ENCODE results near the gene AOPEP. TPM values are rescaled to one million over a fixed set of nuclear protein-coding genes. Genes with fewer than 3 reads are reported as not detected.

AOPEP gene, protein sequence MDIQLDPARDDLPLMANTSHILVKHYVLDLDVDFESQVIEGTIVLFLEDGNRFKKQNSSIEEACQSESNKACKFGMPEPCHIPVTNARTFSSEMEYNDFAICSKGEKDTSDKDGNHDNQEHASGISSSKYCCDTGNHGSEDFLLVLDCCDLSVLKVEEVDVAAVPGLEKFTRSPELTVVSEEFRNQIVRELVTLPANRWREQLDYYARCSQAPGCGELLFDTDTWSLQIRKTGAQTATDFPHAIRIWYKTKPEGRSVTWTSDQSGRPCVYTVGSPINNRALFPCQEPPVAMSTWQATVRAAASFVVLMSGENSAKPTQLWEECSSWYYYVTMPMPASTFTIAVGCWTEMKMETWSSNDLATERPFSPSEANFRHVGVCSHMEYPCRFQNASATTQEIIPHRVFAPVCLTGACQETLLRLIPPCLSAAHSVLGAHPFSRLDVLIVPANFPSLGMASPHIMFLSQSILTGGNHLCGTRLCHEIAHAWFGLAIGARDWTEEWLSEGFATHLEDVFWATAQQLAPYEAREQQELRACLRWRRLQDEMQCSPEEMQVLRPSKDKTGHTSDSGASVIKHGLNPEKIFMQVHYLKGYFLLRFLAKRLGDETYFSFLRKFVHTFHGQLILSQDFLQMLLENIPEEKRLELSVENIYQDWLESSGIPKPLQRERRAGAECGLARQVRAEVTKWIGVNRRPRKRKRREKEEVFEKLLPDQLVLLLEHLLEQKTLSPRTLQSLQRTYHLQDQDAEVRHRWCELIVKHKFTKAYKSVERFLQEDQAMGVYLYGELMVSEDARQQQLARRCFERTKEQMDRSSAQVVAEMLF
- 33.1 and 55.5 TPM in 2 replicates for total RNA-seq (2014; rRNA removed; shearing (Covaris generic); ENCODE audit: low replicate concordance)

DNA sequence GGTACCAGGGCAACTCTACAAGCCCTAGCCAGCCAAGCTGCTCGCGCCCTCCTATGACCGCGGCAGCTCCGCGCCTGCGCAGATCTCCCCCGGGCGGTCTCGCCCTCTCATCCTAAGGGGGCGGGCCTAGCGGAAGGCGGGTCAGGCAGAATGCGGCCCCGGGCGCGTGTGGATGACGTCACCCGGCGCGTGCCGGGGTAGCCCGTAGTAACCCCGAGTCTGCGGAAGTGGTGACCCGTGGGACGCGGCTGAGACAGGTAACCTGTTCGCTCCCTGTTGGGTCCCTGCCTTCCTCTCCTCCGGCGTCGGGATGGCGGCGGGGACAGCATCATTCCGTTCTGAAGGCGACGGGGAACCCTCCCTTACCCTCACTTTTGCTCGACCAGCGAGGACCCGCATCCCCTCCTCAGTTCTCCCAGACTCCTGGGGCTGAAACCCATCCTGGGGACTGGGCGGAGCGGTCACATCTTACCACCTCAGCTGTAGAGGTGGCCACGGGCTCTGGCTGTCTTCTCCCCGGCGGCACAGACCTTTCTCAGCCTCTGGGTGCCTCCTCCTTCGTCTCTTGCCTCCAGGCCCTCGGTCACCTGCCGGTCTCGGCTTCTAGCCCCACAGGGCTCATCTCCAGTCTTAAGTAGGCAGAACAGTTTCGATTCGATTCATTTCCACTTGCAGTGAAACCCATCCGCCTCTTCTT lies at the start of gene AOPEP:
Gene AOPEP (plus strand): TSS at position 205 of the 697 bp plus-strand sequence. CDS start 33,085 bp downstream, outside the sequence.
- in situ Hi-C loops (cut with HindIII; ENCODE audit: low pct_unique_long_range_greater_than_20kb, low sequenced_read_pairs), result no loop called here
- DNase-seq (ENCODE audit: low read depth), result peak; percentile 94

DNA sequence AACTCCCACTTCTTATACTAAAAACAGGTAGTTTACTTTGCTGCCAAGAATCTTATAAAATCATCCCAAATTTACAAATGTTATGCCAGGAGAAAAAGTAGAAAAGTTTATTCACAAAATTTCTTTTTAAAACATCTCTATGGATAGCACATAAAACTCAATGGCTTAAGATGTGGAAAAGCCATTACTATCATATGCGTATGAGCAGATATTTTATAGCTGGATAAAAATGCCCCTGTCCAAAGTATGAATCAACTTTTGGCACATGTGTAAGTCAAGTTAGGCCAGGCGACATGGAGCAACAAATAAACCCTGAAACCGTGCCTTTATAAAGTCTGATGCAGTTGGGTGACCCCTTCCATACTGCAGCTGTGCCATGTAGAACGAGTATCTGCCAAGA lies 48.6 kb upstream of the AOPEP start:
- DNase-seq (ENCODE audit: low read depth), result no peak
- in situ Hi-C loops (cut with HindIII; ENCODE audit: low pct_unique_long_range_greater_than_20kb, low sequenced_read_pairs), result no loop called here

DNA sequence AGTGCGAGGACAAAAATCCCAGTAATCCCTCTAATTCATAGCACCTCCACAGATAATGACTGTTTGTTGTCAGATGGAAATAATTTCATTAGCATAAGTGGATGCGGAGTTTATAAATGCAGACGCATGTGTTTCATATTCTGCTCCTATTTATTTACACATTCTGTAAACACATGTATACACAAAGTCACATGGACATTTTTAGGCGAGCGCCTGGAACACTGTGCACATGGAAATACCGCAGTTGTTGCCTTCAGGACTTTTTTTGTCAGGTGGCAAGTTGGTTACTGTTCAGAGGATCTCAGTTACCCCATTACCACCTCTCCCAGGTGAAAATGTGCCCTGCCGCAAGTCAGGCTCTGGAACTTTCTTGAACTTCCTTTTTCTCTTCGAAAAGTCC lies 46.9 kb upstream of the AOPEP start:
- DNase-seq (ENCODE audit: low read depth), result no peak
- in situ Hi-C loops (cut with HindIII; ENCODE audit: low pct_unique_long_range_greater_than_20kb, low sequenced_read_pairs), result no loop called here

DNA sequence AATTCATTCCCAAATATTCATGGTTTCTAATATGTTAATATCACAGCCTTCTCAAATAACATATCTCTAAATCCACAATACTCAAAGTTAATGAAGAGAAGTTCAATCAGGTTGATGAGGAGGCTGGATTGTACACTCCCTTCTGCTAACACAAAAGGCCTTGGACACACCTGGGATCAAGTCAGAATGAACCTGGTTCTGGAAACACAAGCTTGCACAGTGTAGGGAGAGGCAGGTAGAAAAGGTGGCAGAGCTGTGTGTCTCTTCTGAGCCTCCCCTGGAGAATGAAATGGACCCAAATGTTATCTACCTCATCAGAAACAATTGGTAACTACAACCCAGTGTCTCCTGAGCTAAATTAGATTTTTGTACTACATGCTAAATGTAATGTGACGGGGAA lies 46.5 kb upstream of the AOPEP start:
- in situ Hi-C loops (cut with HindIII; ENCODE audit: low pct_unique_long_range_greater_than_20kb, low sequenced_read_pairs), result no loop called here
- DNase-seq (ENCODE audit: low read depth), result no peak

DNA sequence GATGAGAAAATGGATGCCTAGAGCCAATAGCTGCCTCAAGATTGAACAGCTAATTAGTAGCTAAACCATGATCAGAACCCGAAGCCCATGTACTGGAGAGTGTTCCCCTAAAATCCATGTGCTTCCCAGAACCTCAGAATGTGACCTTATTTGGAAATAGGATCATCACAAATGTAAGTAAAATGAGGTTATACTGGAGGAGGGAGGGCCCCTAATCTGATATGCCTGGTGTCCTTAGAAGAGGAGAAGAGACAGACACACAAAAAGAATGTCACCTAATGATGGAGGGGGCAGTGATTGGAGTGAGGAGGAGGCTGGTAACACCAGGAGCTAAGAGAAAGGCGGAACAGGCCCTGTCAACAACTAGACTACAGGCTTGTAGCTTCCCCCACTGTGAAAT lies 45.9 kb upstream of the AOPEP start:
- in situ Hi-C loops (cut with HindIII; ENCODE audit: low pct_unique_long_range_greater_than_20kb, low sequenced_read_pairs), result no loop called here

DNA sequence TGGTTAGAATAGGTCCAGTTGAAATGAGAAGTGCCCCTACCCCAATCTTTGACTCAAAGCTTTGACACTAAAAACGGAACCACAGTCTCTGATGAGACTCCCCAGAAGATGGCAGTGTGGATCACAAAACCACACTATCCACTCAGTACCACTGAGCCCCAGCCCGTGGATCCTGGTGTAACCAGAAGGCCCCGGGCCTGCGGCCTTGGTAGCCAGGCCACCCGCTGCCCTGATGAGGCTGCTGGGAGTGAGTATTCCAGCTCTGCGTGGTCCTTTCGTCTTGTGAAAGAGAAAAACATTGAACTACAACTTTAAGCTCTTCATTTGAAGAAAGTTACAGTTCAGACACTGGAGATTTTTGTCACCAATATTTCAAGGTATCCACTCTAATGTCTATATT lies 45.0 kb upstream of the AOPEP start:
- no peak for DNase-seq (ENCODE audit: low read depth)
- in situ Hi-C loops (cut with HindIII; ENCODE audit: low pct_unique_long_range_greater_than_20kb, low sequenced_read_pairs), result no loop called here

More for the DNA sequence above, 45.9 kb upstream of the AOPEP start:
- DNase-seq (ENCODE audit: low read depth), result no peak

DNA sequence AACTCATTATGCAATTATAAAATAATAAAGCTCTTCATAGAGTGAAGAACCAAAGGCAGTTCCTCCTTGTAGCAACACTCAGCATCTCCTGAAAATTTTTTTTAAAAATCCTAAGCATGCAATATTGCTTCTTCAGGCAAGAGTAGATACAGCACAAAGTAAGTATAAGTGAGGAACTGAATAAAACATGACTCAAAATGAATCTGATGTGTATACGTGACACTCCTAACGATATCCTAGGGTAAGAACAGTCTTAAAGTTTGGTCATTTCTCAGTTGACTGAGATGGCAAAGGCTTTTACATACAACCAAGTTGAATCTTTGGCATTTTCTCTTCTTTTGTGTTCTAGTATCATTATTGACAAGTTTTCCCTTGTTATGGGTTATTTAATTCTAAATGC lies 41.1 kb upstream of the AOPEP start:
- DNase-seq (ENCODE audit: low read depth), result no peak
- in situ Hi-C loops (cut with HindIII; ENCODE audit: low pct_unique_long_range_greater_than_20kb, low sequenced_read_pairs), result no loop called here

DNA sequence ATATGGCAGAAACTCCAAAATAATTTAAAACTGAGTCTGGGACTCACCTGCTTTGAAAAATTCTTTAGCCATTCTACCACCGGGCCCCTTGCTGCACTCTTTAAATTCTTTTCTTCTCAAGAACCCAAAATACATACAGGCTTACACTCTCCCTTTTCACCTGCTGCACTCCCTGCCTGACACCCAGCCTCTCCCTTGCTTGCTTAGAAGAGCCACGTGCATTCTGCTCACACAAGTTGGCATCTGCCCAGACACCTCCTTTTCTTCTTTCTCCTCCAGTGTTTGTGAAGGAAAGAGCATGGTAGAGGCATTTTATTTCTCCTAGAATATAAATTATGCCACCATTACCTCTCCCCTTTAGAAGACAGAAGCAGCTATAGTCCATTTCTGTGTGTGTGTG lies 39.0 kb upstream of the AOPEP start:
- in situ Hi-C loops (cut with HindIII; ENCODE audit: low pct_unique_long_range_greater_than_20kb, low sequenced_read_pairs), result no loop called here
- DNase-seq (ENCODE audit: low read depth), result no peak

DNA sequence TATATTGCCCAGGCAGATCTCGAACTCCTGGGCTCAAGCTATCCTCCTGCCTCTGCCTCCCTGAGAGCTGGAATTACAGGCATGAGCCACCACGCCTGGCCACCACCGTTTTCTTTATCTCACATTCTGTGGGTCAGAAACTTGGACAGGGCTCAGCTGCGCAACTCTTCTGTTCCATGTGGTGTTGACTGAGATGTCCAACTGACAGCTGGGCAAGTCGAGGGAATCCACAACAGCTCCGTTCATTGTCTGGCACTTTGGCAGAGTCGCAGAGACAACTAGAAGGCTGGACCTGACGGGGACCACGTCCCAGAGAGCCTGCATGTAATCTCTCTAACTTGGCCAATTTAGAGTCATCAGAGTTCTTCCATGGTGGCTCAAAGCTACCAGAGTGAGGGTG lies 36.2 kb upstream of the AOPEP start:
- DNase-seq (ENCODE audit: low read depth), result no peak

DNA sequence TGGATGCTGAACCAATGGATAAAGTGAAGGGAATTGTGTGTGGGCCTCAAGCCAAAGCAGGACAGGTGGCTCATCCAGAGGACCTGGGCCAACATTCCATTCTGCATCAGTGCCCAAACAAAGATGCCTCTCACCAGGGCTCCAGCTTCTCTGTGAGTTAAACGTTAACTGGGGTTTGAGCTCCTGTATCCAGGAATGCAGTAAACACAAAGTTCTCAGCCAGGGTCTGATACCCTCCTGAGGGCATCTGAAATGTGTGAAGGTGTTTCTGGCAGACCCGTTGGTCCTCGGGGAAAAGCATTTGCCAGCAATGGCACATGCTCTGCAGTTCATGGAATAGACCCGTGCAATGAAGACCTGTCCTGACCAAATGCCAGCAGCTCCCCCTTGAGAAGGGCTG lies 33.9 kb upstream of the AOPEP start:
- peak; percentile 94 for DNase-seq (ENCODE audit: low read depth)
- in situ Hi-C loops (cut with HindIII; ENCODE audit: low pct_unique_long_range_greater_than_20kb, low sequenced_read_pairs), result no loop called here

More for the DNA sequence above, 36.2 kb upstream of the AOPEP start:
- in situ Hi-C loops (cut with HindIII; ENCODE audit: low pct_unique_long_range_greater_than_20kb, low sequenced_read_pairs), result no loop called here

DNA sequence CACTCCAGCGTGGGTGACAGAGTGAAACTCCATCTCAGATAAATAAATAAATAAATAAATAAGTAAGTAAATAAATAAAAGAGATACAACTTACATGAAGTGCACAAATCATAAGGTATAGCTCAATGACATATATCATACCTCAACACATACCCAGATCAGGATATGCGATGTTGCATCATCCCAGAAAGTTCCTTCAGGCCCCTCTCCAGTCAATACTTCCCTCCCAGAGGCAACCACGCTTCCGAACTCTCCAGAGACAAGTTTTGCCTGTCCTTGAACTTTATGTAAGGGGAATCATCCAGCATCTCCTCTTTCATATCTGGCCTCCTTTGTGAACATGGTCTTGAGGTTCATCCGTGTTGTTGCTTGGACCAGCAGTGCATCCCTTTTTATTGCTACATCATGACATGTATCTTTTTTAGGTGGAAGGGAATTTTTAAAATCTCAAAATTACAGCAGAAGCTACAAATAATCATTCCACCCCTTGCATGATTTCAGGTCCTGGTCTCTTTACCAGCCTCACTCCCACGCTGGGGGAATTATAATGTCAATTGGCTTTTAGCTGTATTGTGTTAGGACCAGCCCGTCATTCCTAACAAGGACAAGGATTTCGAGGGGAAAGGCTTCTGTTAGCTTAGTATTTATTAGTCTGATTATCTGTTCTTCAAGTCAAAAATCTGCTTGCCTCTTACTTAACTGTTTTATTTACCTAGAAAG lies 32.9 kb upstream of the AOPEP start:
- in situ Hi-C loops (cut with HindIII; ENCODE audit: low pct_unique_long_range_greater_than_20kb, low sequenced_read_pairs), result no loop called here
- DNase-seq (ENCODE audit: low read depth), result no peak

DNA sequence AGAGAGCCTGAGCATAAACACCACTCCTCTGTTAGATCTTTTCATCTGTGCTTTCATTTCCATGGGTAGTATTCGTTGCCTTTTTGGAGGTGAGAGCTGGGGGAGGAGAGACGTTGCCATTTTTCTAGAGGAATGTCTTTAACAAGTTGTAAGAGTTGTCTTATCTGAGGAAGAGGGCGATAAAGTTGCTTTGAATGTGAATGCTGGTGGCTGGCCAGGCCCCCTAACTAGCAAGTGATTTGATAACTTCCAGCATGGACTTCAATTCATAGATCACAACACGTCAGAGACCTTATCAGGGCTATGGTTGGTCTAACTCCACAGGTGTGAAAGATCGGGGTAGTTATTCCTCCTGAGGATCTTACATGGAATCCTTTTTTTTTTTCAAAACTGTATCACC lies 30.0 kb upstream of the AOPEP start:
- in situ Hi-C loops (cut with HindIII; ENCODE audit: low pct_unique_long_range_greater_than_20kb, low sequenced_read_pairs), result no loop called here
- DNase-seq (ENCODE audit: low read depth), result no peak

DNA sequence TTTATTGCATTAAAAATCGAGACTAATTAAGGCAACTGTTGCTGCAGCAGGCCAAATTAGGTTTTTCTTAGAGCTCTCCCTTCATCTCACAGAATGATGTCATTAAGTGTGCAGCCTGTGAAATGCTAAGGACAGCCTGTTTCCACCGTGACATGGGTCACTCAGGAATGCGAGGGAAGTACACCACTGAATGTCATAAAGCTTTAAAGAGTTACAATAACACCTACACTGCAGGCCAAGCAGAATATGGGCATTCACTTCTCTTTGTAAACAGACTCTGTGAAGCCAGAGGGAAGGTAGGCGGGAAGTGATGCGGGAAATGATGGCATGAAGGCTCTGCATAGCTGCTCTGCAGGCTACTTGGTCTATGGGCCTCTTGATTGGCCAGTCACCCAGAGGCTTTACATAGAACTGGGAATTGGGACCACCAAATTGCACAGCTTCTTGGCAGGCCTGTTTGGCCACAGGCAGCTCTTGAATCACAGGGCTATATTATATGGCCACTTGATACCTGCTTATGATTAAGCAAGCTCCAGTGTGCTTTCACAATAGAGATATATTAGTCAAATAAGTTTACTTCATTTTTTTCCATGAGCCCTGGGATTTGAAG lies 28.4 kb upstream of the AOPEP start:
- in situ Hi-C loops (cut with HindIII; ENCODE audit: low pct_unique_long_range_greater_than_20kb, low sequenced_read_pairs), result no loop called here
- DNase-seq (ENCODE audit: low read depth), result peak; percentile 66

DNA sequence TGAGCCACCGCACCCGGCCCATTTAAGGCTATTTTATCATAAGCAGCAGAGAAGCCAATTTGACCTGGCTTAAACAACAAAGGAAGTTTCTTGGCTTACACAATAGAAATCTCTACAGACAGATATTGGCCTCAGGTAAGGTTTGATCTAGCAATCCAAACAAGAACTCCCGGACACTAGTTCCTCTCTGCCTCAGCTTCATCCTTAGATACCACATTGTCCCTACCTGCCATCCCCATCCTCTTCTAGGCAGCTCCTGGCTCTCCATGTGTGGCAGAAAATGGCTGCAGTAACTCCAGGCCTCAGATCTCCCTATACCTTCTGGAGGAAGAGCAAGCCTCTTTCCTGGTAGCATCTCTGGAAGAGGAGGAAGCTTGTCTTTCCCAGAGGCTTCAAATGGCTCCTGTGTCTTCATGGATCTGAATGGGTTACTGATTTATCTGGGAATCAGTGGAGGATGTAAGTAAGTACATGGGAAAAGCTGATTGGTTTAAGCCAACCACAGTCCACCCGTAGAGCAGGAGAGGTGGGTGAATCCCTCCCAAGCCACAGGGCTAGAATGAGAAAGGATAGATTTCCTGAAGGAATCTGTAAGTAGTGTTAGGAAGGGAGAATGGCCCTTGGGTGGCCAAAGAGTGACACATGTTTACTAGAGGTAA lies 26.7 kb upstream of the AOPEP start:
- peak; percentile 35 for DNase-seq (ENCODE audit: low read depth)
- in situ Hi-C loops (cut with HindIII; ENCODE audit: low pct_unique_long_range_greater_than_20kb, low sequenced_read_pairs), result no loop called here

DNA sequence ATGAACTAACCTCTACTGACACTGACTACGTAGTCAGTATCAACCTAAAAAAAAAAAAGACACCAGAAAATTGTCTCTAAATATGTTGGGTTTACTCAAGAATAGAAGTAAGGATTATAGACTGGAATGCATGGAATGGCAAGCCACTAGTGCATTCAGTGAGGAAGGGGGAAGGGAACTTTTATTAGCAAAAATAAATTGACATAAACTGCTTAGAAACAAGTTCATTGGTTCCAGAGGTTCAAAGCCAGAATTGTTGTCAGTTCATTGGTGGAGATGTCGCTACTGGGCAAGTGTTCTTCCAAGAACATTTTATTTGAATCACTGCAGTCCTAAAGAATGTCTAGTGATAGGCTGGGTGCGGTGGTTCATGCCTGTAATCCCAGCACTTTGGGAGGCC lies 26.1 kb upstream of the AOPEP start:
- no peak for DNase-seq (ENCODE audit: low read depth)
- in situ Hi-C loops (cut with HindIII; ENCODE audit: low pct_unique_long_range_greater_than_20kb, low sequenced_read_pairs), result no loop called here

DNA sequence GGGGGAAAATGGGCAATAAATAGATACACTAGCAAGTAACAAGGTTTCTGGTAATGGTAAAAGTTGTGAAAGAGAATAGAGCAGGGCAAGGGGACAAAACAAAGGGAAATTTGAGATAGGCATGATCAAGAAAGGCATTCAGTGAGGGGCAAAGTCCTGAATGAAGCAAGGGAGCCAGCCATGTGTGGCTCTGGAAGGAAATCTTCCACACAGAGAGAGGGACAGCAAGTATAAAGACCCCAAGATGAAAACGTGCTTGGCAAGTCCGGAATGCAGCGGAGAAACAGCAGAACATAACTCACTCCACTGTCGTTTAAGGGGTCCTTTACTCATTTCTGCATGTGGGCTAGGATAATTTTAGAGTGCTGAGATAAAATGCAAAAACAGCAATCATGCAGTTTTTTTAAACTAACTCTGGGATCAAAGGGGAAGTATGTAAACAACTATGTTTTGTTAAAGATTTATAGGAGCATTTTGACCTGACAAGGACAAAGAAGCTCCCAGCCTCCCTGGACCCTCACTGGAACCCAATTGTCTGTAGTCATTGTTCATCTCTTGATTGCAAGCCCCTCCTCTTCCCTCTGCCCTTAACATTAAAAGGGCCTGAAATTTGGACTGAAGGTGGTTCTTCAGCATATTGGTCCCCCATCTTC lies 22.9 kb upstream of the AOPEP start:
- DNase-seq (ENCODE audit: low read depth), result no peak
- in situ Hi-C loops (cut with HindIII; ENCODE audit: low pct_unique_long_range_greater_than_20kb, low sequenced_read_pairs), result no loop called here

DNA sequence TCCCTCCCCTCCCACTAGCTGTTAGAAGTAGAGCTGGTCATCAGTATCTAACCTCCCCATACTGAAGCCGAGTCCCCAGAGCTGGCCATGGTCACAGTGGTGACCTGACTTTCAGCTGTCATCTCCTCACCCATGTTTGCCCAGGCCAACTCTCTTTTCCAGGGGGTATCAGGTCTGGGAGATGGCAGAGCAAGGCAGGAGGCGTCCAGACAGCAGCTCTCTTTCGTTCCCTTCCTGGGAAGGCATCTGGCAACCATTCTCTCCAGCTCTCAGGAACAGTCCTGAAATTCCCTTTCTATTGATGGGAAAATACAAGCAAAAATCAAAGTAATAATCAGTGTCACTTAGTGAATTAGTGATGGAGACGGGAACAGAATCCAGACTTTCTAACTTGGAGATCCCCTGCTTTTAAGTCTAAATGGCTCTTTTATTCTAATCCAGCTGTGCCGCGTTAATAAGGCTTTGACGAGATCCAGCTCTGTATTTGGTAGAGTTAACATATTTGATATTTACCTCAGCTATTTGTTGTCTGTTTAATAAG lies 21.3 kb upstream of the AOPEP start:
- in situ Hi-C loops (cut with HindIII; ENCODE audit: low pct_unique_long_range_greater_than_20kb, low sequenced_read_pairs), result no loop called here
- no peak for DNase-seq (ENCODE audit: low read depth)
